Esophagus muscularis mucosa (tissue), 3 donors: ENCODE results near the gene OXCT2.
"Not testable (repeated sequence)": the region's sequence is repeated elsewhere in the genome, so short reads cannot be mapped to it uniquely, and the experiment has no call there.

ENCODE experiments used
- POLR2A ChIP-seq: fragments of 450-650 bp; IDR thresholded peaks from one replicate; pipeline ENCODE4 v1.6.1; 2017; ENCODE audit warnings: antibody characterized with exemption, moderate library complexity, mild to moderate bottlenecking, low read depth
- POLR2AphosphoS5 ChIP-seq, 2 donors: sonication (generic); formaldehyde crosslinking; IDR thresholded peaks; one replicate each; pipeline ENCODE4 v1.6.1; 2017; ENCODE audit warnings: antibody characterized with exemption in 2 of 2
- TF ChIP-seq, protein P1 (sequence below), 3 experiments: fragments of 200-600 bp in 2 of 3; fragments of 450-650 bp in 1 of 3; sonication (generic) in 2 of 3; IDR thresholded peaks; one replicate each; pipeline ENCODE4 v1.5.1; 2017 to 2019; ENCODE audit warnings: antibody characterized with exemption in 3 of 3, mild to moderate bottlenecking in 2 of 3, moderate library complexity in 1 of 3

DNA sequence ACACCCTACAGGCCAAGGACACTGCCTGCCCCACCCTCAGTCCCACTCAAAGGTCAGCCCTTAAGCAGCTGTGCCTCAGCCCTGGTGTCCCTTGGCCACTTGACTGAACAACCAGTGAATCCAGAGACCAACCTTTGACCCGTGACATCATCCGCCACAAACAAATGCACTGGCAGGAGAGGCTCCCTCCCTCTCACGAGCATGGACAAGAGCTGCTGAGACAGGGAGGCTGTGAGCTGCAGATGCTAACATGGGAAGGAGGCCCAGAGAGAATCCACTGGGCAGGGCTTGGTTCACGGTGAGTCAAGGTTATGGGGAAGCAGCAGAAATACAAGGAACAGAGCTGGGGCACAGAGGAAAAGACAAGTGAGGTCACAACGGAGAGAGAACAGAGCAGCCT, 4.7 kb downstream of the OXCT2 start:
- TF ChIP-seq, protein P1, sequence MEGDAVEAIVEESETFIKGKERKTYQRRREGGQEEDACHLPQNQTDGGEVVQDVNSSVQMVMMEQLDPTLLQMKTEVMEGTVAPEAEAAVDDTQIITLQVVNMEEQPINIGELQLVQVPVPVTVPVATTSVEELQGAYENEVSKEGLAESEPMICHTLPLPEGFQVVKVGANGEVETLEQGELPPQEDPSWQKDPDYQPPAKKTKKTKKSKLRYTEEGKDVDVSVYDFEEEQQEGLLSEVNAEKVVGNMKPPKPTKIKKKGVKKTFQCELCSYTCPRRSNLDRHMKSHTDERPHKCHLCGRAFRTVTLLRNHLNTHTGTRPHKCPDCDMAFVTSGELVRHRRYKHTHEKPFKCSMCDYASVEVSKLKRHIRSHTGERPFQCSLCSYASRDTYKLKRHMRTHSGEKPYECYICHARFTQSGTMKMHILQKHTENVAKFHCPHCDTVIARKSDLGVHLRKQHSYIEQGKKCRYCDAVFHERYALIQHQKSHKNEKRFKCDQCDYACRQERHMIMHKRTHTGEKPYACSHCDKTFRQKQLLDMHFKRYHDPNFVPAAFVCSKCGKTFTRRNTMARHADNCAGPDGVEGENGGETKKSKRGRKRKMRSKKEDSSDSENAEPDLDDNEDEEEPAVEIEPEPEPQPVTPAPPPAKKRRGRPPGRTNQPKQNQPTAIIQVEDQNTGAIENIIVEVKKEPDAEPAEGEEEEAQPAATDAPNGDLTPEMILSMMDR (IDR thresholded peaks at IDR 0.05): not testable (repeated sequence)
- TF ChIP-seq POLR2A; POLR2AphosphoS5 (IDR thresholded peaks at IDR 0.05): not testable (repeated sequence)
